Limb (tissue), 2 donors: ENCODE results near the gene STK32B.
A peak's percentile ranks its signal among the peaks of the same experiment; 100 is the strongest.
"Not testable (repeated sequence)": the region's sequence is repeated elsewhere in the genome, so short reads cannot be mapped to it uniquely, and the experiment has no call there.

Source experiments
- DNase-seq, 2 donors: peaks; one replicate each; pipeline ENCODE4 v3.0.0-alpha.2; 2016; ENCODE audit errors: extremely low spot score in 2 of 2

The STK32B gene

GRCh38 chr4:5203309-5203992 lies 152.2 kb downstream of the STK32B start:
- DNase-seq, result no peak

- peak in 1 of 2 donors; percentile 14 for DNase-seq
Measured at GRCh38 chr4:5203993-5204310, 152.7 kb downstream of the STK32B start.

GRCh38 chr4:5204781-5205180 lies 153.5 kb downstream of the STK32B start:
- DNase-seq, result no peak

GRCh38 chr4:5206016-5206790 lies 154.9 kb downstream of the STK32B start:
- peak in 1 of 2 donors; percentile 24 for DNase-seq

GRCh38 chr4:5209862-5210261 lies 158.6 kb downstream of the STK32B start:
- DNase-seq, result no peak

GRCh38 chr4:5211282-5211839 lies 160.1 kb downstream of the STK32B start:
- DNase-seq, result no peak

GRCh38 chr4:5212255-5213013 lies 161.2 kb downstream of the STK32B start:
- DNase-seq, result no peak

GRCh38 chr4:5213087-5213595 lies 161.9 kb downstream of the STK32B start:
- DNase-seq, result no peak

GRCh38 chr4:5215321-5215720 lies 164.0 kb downstream of the STK32B start:
- DNase-seq, result no peak

GRCh38 chr4:5217421-5217820 lies 166.1 kb downstream of the STK32B start:
- DNase-seq, result no peak

GRCh38 chr4:5218376-5219069 lies 167.2 kb downstream of the STK32B start:
- no peak for DNase-seq

- DNase-seq, result no peak
Measured at GRCh38 chr4:5220028-5220427, 168.7 kb downstream of the STK32B start.

GRCh38 chr4:5222047-5222446 lies 170.8 kb downstream of the STK32B start:
- DNase-seq, result no peak

GRCh38 chr4:5222951-5223350 lies 171.7 kb downstream of the STK32B start:
- no peak for DNase-seq

GRCh38 chr4:5224340-5224739 lies 173.1 kb downstream of the STK32B start:
- no peak for DNase-seq

- DNase-seq, result no peak
Measured at GRCh38 chr4:5232549-5232948, 181.3 kb downstream of the STK32B start.

GRCh38 chr4:5237086-5237660 lies 185.9 kb downstream of the STK32B start:
- DNase-seq, result no peak

GRCh38 chr4:5238173-5238572 lies 186.9 kb downstream of the STK32B start:
- DNase-seq, result no peak

GRCh38 chr4:5247061-5247460 lies 195.8 kb downstream of the STK32B start:
- DNase-seq, result not testable (repeated sequence)

- DNase-seq, result no peak
Measured at GRCh38 chr4:5247735-5248134, 196.5 kb downstream of the STK32B start.

- no peak for DNase-seq
Measured at GRCh38 chr4:5249727-5250126, 198.4 kb downstream of the STK32B start.
